Measurements from ENCODE around the gene CDX2.

The CDX2 gene

DNA sequence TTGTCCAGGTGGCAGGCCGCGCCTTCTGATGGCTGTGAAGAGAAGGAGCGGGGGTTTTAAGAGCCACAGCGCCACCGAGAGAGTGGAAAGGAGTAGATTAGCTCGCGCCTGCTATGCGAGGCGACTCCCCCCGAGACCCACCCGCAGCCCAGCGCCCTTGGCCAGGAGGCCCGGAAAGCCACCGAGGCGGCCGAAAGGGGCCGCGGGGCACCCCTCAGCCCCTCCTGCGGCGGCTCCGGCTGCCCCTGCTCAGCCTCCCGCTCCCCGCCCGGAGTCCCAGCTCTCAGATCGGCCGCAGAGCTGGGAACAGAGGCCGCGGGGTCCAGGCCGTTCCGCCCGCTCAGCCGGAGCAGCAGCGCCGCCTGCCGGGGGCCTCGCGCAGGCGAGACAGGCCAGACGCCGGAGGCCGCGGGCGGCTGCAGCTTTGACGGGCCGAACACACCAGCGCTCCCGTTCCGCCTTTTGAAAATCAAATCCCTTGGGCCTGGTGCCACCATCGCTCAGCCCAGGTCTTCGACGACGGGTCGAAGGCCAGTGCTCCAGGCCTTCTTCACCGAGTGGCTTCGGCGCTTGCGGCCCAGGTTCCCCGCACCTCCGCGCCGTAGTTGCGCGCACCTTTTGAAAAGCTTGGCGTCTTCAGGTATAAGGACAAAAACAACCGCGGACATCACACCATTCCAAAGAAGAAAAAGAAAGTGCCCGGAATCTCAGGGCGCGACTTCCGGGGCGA lies 15.3 kb downstream of the CDX2 start:
- DNase-seq, result peak; percentile 91

DNA sequence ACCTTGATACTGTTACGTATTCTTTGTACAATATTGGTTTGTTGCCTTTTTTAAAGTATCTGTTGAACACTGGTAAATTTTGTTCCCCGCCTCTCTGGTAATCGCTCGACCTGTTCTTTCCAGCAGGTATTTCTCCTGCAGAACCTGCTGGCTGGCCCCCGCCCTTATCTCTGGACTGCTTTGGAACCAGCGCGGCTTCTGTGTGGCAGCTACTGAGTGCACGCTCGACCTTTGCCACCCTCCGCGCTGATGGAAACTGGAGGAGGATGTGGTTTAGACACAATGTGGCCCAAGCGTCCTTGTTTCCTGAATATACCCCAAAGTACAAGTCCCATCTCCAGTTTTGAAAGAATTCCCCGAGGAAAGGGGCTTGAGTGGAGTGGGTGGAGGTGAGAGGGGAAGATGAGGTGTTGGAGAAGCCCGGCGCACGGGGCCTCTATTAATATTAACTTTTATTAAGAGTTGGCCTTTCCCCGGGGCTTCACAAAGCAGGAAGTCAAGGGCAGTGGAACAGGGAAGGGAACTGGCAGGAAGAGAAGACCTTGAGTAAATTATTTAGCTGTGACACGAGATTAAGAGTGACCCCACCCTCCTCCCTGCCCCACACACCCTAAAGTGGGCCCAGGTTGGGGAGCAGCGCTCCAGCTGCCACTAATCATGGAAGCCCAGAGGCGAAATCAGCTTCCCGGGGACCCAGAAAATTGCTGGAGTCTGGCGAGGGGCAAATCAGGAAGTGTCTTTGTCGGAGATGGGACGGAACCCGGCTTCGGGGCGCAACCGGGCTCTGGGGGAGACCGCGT lies 16.0 kb downstream of the CDX2 start:
- peak; percentile 65 for DNase-seq
- in situ Hi-C loops (cut with MboI; ENCODE audit: low pct_unique_long_range_greater_than_20kb, low sequenced_read_pairs), result no loop called here

More for the DNA sequence above, 15.3 kb downstream of the CDX2 start:
- in situ Hi-C loops (cut with MboI; ENCODE audit: low pct_unique_long_range_greater_than_20kb, low sequenced_read_pairs), result no loop called here

DNA sequence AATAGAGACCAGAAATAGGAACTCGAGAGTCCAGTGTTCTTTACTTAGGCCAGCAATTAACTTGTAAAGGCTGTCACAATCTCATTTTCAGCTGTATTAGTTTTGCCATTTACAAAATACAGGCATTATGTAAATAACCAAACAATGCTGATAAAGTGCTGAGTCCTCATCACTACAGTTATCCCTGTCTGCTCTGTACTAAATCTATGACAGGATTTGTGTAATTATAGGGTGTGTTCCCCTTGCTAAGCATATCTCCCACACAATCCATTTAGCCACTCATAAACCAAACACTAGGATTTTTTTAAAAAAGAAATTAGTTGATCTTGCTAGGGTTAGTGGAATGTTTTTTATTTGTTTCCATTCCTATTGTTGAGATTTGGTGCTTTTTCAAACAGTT lies 26.1 kb downstream of the CDX2 start:
- no peak for DNase-seq
- in situ Hi-C loops (cut with MboI; ENCODE audit: low pct_unique_long_range_greater_than_20kb, low sequenced_read_pairs), result no loop called here

DNA sequence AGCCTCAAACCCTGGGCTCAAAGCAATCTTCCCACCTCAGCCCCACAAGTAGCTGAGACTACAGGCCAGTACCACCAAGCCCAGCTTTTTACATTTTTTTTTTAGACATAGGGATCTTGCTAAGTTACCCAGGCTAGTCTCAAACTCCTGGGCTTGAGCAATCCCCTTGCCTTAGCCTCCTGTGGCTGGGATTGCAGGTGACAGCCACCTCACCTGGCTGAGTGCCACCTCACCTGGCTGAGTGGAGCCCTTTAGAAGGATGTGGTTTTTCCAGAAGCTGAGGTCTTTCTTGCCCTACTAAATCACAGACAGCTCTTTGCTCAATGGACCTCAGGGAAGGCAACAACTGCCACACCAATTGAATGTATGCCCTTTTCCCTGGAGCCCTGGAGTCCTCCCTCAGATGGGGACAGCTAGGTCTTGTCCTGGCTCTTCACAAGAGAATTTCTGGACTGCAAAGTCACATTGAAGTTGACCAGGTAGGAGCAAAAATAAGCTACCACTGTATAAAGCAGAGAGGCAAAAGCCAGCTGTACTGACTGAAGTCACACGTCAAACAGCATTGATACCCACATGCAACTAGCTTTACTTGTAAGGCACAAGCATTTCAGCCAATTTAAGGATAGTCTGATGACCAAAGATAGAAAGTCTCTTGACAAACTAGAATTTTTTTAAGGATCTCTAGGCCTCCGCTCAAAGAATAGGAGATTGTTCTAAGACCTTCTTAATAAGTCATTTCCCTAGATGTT lies 35.4 kb downstream of the CDX2 start:
- in situ Hi-C loops (cut with MboI; ENCODE audit: low pct_unique_long_range_greater_than_20kb, low sequenced_read_pairs), result no loop called here
- DNase-seq, result peak; percentile 28

- no peak for DNase-seq
- in situ Hi-C loops (cut with MboI; ENCODE audit: low pct_unique_long_range_greater_than_20kb, low sequenced_read_pairs), result no loop called here
Measured at GRCh38 chr13:27933118-27933517, 36.0 kb downstream of the CDX2 start.

DNA sequence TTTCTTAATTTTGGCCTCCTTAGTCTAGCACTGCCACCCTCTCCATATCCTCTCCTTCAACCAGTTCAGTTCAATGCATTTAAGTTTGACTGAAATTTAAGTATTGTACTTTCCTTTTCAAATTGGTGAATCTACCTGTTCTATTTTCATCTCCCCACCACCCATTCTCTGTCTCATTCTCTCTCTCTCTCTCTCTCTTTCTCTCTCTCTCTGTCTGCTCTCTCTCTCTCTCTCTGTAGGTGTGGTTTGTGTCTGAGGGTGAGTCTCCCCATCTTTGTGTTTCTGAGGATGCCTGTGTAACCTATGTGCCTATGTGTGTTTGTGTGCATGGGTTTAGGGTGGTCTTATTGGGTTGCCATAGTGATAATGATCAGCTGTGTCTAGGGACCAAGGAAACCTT lies 39.2 kb downstream of the CDX2 start:
- DNase-seq, result no peak
- in situ Hi-C loops (cut with MboI; ENCODE audit: low pct_unique_long_range_greater_than_20kb, low sequenced_read_pairs), result no loop called here

DNA sequence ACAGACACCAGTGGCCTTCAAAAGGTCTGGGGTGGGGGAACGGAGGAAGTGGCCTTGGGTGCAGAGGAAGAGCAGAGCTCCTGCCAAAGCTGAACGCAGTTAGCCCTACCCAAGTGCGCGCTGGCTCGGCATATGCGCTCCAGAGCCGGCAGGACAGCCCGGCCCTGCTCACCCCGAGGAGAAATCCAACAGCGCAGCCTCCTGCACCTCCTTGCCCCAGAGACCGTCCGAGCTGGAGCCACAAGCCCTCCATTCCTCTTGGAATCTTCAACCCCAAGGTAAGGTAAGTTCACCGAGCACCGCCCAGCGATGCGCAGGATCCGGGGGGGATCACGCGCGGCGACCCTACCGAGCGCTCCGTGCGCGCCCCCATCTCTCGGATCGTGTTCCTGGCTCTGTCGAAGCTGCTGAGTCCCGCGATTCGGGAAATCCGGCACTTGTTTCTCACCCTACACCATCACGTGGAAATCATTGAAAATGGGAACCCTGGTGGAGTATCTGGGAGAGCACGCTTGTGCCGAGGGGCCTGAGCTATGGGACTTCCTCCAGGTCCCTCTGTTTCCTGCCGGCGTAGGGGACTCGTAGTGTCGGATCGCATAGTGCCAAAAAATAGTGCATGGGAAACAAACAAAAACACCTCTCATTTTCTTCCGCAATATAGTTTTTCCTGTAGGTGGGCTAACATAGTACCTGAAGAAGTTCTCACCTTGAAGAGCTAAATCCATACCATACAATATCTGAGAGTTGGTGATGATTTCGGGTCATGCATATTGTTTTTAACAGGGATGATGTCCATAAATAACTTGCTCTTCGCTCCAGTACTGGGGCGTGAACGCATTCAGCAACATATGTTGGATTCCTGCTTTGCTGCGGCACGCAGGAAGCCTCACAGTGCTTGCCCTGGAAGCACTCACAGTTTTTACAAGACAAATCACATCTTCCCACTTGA lies 40.0 kb downstream of the CDX2 start:
- in situ Hi-C loops (cut with MboI; ENCODE audit: low pct_unique_long_range_greater_than_20kb, low sequenced_read_pairs), result no loop called here
- DNase-seq, result no peak

DNA sequence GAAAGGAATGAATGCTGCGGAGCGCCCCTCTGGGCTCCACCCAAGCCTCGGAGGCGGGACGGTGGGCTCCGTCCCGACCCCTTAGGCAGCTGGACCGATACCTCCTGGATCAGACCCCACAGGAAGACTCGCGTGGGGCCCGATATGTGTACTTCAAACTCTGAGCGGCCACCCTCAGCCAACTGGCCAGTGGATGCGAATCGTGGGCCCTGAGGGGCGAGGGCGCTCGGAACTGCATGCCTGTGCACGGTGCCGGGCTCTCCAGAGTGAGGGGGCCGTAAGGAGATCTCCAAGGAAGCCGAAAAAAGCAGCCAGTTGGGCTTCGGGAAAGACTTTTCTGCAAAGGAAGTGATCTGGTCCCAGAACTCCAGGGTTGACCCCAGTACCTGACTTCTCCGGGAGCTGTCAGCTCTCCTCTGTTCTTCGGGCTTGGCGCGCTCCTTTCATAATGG lies 40.7 kb downstream of the CDX2 start:
- no peak for DNase-seq
- in situ Hi-C loops (cut with MboI; ENCODE audit: low pct_unique_long_range_greater_than_20kb, low sequenced_read_pairs), result no loop called here

DNA sequence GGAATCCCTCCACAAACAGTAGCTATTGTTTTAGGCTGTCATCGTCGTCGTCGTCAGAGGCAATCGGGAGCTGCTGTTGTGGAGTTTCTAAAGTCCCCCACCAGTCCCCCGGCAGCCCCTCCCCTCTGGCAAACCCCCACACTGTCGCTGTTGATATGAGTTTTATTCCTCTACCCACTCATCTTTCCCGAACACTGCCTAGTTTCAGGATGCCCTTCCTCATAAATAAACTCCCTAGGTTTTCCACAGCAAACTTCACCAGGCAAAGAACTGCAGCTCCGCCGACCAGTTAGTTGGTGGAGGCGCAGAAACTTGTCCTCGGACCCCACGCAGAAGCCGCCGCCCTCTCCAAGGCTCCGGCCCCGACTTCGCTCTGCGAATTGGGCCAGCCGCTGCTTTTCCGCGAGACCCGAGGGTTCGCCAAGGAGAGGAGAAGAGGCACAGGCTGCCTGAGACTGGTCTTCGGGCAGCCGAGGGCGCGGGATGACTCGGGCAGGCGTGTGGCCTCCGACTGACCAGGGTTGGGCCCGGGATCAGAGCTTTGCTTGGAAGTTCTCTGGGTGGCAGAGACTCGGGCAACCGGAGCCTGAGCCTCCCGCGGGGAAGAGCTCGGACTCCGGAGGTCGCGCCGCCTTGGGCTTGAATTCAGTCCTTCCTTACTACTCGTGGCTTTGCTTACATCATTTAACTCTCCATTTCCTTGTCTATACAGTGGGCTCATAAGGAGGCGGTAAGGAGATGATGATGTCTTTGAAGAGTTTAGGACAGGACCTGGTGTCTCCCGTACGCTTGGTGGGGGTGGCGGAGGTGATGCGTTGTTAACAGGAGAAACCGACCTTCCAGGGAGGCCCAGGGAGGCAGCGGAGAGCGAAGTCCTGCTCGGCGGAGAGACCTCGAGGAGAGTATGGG lies 41.4 kb downstream of the CDX2 start:
- in situ Hi-C loops (cut with MboI; ENCODE audit: low pct_unique_long_range_greater_than_20kb, low sequenced_read_pairs), result no loop called here
- DNase-seq, result no peak

- in situ Hi-C loops (cut with MboI; ENCODE audit: low pct_unique_long_range_greater_than_20kb, low sequenced_read_pairs), result no loop called here
- no peak for DNase-seq
Measured at GRCh38 chr13:27926644-27927434, 42.3 kb downstream of the CDX2 start.

DNA sequence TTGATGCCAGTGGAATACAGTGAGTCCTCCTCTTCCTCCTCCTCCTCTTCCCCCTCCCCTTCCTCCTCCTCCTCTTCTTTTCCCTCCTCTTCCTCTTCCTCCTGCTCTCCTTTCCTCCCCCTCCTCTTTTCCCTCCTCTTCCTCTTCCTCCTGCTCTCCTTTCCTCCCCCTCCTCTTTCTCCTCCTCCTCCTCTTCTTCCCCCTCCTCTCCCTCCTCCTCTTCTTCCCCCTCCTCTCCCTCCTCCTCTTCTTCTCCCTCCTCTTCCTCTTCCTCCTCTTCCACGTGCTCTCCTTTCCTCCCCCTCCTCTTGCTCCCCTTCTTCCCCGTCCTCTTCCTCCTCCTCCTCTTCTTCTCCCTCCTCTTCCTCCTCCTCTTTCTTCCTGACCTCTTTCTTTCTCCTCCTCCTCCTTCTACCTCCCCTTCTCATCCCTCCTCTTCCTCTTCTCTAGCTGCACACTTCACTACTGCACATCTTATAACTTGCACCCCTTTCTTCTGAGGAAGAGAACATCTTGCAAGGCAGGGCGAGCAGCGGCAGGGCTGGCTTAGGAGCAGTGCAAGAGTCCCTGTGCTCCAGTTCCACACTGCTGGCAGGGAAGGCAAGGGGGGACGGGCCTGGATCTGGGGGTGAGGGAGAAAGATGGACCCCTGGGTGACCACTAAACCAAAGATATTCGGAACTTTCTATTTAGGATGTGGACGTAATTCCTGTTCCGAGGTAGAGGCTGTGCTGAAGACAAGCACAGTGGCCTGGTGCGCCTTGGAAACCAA lies 43.7 kb downstream of the CDX2 start:
- in situ Hi-C loops (cut with MboI; ENCODE audit: low pct_unique_long_range_greater_than_20kb, low sequenced_read_pairs), result no loop called here
- no peak for DNase-seq

- in situ Hi-C loops (cut with MboI; ENCODE audit: low pct_unique_long_range_greater_than_20kb, low sequenced_read_pairs), result no loop called here
- no peak for DNase-seq
Measured at GRCh38 chr13:27924529-27925141, 44.5 kb downstream of the CDX2 start.

- in situ Hi-C loops (cut with MboI; ENCODE audit: low pct_unique_long_range_greater_than_20kb, low sequenced_read_pairs), result no loop called here
- no peak for DNase-seq
Measured at GRCh38 chr13:27923794-27924528, 45.2 kb downstream of the CDX2 start.

GRCh38 chr13:27922883-27923612 lies 46.1 kb downstream of the CDX2 start:
- DNase-seq, result no peak
- in situ Hi-C loops (cut with MboI; ENCODE audit: low pct_unique_long_range_greater_than_20kb, low sequenced_read_pairs), result no loop called here
